HG02763 (cell line): ENCODE data around the gene MAT1A.
"Not testable (repeated sequence)": the region's sequence is repeated elsewhere in the genome, so short reads cannot be mapped to it uniquely, and the experiment has no call there.

Experiments
- ATAC-seq: cut with Tn5 transposase; IDR thresholded peaks from one replicate; pipeline ENCODE4 v1.9.1; 2021; ENCODE audit warnings: mild to moderate bottlenecking, moderate library complexity; ENCODE audit not compliant: unreplicated experiment

Gene MAT1A

DNA sequence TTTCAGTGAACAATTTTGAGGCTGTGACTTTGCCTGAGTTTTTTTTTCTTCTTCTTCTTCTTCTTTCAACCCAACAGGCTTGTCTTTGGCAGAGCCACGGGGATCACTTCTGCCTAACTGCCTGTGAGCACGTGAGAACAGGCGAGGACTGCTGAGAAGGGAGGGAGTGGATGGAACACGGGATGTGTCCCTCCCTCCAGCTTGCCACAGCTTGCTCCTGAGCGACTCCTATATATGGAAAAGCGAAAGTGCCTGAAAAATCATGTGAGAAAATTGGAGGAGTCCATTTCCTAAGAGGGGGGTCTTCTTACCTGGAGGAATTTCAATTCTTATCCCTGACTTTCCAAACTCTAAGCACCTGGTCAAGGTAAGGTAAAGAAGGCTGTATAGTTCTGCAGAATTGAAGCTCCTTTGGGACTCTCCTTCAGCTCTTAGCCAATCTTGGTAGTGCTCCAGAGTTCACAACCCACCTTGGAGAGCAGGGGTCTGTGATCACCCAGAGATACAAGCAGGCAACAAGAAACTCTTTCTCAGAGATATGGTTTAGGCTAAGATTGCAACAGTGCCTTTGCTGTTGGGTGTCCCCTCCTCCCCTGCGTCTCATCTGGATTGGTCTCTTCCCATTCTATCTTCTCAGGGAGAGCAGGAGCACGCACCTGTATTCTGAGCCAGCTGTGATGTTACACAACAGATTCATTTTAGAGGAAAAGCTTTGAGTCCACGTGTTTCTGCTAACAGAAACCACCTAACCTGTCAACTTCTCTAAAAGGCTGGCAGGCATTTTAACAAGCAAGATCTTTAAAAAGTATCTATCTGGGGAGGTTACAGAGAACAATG is at the start of gene MAT1A:
Gene MAT1A, minus strand, starts transcription at position 208 of the 837 bp plus-strand sequence. CDS start 235 bp downstream, outside the sequence.
- ATAC-seq = no peak

DNA sequence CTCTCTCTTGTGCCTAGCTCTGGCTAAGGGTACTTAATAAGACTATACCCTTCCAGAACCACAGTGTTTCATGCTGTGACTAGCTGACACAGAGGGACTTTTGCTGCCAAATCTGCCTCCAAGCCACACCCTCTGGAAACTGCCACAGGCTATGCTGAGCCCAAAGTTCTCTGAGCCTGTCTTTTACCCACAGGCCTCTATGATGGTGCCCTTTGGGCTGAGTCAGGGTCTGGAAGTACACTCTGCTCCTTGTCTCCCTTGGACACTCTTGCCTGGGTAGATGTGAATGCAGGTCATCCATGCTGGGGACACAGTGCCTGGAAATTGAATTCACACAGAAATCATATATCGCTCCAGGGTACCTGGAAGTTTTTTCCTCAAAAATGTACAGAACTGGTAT is 44.5 kb upstream of the MAT1A start:
- ATAC-seq = no peak

DNA sequence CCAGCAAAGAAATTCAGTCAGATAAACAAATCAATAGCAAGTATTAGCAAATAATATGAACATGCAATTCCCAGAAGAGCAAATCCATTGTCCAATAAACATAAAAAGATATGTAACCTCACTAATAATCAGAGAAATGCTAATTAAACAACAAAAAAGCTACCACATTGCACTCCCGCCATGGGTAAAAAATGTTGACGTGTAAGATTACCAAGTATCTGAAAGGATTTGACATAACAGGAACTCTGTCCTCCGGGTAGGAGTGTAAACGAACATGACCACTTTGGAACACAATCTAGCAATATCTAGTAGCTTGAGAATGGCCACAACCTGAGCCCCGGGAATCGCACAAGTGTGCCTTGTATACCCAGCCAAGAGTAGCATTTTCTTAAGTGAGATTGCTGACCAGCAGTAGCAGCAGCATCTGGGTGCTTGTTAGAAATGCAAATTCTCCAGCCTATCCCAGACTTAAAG is 35.5 kb upstream of the MAT1A start:
- no peak for ATAC-seq

DNA sequence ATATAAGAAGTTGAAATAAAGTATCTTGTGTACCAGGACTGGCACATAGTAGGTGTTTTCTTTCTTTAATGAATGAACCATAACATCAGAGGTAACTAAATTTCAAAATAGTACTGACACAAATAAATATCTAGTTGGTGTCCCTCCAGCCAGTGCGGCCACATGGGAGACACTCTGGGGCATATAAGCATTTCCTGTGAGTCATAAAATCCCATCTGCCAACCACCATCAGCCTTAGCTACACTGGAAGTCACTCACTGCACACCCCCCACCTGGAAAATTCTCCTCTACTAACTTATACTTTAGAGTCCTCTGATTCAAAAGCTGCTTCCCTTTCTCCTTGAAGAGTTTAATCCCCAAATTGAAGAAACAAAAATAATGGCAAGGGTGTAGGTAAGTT is 34.6 kb upstream of the MAT1A start:
- ATAC-seq = no peak

DNA sequence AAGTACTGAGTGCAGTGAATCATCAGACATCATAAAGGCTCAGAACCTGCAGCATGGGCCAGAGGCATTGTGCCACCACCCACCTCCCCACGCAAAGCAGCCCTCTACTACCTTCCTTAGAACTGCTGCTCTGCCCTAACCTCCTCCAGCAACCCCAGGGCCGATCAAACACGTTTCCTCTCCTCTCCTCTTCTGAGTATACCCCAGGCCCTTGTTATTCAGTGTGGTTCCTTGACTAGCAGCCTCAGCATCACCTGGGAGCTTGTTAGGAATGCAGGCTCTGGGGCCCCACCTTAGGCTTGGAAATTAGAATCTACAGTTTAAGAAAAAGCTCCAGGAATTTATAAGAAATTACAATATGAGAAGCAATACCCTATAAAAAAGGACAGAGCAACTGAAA is 33.9 kb upstream of the MAT1A start:
- ATAC-seq = no peak

DNA sequence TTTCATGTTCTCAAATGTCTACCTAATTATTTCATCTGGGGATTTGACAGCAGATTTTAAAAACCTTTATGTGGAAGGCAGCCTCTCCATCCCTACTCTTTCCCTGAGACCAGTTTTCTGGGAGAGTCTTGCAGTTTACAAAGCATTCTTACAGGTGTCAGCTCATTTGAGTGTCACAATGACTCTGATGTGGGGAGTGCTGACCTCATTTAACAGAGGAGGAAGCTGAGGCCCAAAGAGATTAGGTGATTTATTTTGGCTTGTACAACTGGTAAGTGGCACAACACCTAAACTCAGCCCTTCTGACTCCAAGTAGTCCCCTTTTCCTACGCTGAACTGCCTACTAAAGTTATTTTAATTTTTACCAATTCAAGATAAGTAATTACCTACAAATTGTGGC is 33.3 kb upstream of the MAT1A start:
- no peak for ATAC-seq

DNA sequence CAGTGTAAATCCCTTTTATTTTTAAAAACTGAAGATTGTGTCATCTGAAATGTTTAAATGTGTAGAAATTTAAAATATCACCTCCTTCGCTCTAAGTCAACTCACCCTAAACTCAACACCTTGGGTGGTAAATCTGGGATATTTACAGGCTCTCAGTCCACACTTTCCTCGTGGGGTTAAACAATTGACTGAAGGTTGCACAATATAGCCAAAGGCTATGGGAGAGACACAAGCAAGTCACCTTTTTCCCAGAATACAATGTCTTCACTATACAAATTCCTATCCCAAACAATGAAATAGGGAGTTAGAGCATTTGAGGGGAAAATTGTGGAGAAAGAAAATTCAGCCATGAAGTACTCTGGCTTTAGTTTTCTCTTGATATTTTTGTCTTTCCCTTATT is 32.7 kb upstream of the MAT1A start:
- ATAC-seq = no peak

GRCh38 chr10:80321183-80321582 is 31.7 kb upstream of the MAT1A start:
- no peak for ATAC-seq

DNA sequence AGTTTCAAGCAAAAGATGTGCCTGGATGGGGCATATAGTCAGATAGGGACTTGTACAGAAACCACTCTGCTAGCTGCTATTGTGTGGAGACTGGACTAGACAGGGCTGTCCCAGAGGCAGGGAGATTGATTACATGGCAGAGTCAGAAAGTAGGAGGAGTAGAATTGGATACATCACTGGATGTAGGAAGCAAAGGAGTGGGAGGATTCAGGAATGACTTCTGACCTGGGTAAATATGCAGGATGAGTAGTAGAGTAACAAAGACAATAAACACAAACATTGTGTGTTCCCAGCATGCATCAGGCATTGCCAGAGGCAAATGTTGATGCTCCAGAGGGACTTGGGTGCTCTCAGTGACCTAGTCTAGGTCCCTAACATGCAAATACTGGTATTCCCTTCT is 30.9 kb upstream of the MAT1A start:
- ATAC-seq = no peak

DNA sequence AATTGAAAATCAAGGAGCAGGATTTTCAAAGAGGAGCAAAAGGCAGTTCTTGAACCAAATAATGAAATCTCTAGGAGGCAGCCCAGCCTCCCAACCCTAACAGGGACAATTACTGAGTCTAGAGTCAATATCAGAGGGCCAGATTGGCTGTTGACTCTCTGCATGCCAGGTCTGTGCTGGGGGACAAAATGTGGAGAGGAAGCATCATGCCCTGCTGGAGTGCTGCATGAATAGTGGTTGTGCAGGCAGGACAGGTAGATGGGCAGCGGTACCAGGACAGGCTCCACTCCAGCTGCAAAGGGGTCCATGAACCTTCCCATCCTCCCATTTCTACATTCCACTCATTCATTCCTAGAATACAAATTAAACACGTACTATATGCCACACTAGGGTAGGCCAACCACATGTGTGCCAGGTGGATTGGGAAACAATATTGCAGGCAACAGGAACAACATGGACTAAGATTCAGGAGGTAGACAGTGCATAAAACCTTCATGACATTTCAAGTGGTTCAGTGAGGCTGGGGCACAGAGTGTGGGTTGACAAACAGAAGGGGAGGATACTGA is 30.4 kb upstream of the MAT1A start:
- ATAC-seq = no peak

GRCh38 chr10:80319318-80319717 is 29.9 kb upstream of the MAT1A start:
- no peak for ATAC-seq

DNA sequence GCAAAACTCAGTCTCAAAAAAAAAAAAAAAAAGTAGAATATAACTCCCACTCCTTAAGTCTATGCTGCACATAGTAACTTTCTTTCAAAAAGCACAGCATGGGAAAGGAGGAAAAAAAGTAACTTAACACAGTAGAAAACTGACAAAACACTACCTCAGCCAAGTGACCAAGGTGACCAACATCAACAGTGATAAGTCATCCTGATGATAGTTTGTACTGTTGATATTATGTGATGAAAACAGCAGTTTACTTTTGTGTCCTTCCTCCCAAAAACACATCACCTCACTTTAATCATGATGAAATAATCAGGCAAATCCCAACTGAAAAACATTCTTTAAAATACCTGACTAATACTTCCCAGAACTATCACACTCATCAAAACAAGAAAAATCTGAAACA is 29.3 kb upstream of the MAT1A start:
- ATAC-seq = no peak

DNA sequence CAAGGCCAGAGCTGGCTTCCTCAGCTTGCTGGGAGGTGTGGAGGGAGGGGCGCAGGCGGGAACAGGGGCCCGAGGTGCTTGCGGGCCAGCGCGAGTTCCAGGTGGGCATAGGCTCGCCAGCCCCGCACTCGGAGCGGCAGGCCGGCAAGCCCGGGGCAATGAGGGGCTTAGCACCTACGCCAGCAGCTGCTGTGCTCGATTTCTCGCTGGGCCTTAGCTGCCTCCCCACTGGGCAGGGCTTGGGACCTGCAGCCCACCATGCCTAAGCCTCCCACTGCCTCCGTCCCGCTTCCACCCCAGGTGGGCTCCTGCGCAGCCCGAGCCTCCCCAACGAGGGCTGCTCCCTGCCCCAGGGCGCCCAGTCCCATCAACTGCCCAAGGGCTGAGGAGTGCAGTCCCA is 25.9 kb upstream of the MAT1A start:
- ATAC-seq = no peak

DNA sequence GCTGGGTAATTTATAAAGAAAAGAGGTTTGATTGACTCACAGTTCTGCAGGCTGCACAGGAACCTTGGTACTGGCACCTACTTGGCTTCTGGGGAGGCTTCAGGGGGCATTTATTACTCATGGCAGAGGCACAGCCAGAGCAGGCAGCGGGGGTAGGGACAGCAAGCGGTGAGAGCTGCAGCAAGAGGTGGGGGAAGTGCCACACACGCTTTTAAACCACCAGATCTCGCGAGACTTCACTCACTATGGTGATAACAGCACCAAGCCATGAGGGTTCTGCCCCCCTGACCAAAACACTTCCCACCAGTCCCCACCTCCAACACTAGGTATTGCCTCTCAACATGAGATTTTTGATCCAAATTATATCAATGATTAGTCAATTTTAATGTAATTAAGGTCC is 24.1 kb upstream of the MAT1A start:
- ATAC-seq = no peak

DNA sequence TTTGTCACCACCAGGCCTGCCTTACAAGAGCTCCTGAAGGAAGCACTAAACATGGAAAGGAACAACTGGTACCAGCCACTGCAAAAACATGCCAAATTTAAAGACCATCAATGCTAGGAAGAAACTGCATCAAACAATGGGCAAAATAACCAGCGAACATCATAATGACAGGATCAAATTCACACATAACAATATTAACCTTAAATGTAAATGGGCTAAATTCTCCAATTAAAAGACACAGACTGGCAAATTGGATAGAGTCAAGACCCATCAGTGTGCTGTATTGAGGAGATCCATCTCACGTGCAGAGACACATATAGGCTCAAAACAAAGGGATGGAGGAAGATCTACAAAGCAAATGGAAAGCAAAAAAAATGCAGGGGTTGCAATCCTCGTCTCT is 16.5 kb upstream of the MAT1A start:
- not testable (repeated sequence) for ATAC-seq

DNA sequence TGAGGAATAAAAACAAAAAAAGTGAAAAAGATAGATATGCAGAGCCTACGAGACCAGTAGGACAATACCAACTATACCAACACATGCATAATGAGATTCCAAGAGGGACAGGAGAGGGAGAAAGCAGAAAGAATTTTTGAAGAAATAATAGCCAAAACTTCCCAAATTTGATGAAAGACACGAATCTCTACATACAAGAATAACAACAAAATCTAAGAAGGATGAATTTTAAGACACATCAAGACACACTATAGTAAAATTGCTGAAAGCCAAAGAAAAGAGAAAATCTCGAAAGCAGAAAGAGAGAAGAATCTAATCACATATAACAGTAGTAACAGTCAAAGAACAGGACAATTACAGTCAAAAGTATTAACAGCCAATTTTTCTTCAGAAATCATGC is 7.5 kb upstream of the MAT1A start:
- no peak for ATAC-seq

DNA sequence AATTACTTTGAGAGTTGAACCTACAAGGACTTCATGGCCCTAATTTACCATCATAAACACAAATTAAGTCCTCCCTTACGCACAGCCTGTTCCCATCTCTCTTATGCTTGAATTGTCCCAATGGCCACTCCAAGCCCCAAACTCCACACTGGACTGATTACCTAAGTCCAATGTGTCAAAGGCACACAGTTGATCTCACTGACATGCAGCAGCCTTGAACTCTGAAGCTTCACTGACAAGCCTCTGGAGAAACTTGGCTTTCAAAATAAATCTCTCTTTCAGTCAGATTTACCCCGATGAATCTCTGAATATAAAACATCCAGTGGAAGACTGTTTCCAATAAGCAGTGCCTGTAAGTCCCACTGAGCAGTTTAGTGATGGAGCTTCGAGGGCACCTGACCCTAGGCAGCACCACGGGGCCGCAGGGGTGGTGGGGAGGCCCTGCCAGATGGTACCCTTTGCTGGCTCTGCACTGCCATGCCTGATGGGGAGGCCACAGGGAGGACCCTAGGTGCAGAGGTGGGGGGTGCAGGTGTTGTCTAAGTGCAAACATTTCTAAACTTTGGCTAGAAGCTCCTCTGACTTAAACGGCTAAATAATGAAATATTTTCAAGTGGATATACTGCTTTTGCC is 3.3 kb upstream of the MAT1A start:
- no peak for ATAC-seq

DNA sequence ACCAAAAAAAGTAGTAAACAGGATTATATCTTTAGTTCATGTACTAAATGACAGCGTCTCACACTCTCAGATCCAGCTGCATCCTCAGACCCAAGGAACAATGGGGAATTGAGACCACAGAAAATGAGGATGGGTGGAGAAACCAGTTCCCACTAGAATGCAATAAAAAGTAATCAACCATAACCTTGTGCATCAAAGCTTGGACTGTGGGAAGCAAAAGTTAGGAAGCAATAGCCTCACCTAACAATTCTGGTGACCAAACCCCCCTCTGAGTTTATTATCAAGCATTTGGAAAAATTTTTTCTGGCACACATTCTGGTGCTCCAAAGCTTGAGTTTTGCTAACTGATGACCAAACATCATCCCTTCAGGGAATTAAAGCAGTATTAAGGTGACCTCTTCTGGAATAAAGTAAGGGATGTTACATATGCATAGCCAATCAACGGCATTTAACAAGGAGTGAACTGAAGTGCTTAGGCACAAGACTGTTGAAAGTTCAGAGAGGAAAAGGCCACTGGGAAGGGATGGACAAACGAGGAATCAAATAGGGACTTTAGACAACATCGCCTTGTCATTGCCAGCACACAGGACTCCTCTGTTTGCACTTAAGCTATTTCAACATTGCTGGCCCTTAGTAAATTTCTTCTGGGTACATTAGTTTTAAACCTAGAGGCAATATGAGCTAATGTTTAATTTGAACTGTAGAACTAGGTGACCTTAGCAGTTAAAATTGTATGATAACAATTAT is 1.2 kb upstream of the MAT1A start:
- ATAC-seq = no peak

DNA sequence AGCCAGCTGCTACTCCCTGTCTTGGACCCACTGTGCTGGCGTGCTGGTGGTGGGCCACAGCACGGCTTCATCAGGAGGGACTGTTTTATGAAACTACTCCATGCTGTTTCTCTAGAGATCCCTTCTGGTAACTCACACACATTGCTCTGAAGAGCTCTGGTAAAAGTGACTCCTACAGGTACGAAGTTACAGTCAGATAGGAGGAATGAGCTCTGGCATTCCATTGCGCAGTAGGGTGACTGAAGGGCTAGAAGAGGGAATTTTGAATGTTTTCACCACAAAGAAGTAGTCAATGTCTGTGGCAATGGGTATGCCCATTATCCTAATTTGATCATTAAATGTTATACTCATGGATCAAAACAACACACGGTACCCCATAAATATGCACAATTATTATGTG is 609 bp downstream of the MAT1A start:
- ATAC-seq = no peak

DNA sequence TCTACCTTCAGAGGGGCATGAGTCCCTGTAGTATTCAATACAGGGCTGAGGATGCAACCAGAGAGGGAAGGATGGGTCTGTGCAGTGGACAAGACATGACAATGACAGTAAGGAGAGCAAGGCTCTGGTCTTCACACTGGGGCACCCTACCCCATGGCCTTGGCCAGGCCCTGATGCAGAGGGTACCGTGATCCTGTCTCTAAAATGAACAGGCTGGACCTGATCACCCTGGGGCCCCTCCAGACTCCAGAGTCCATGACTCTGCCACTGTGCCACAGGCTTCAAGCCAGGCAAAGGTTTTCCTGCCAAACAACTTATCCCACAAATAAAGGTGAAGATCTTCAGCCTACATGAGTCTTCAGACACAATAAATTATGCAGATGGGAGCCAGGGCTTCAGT is 4.9 kb downstream of the MAT1A start:
- no peak for ATAC-seq

- ATAC-seq = no peak
Observed at GRCh38 chr10:80283536-80284199, 5.8 kb downstream of the MAT1A start.
